Right lobe of liver (tissue), 6 donors: ENCODE data around the gene IPO8. TPM values are rescaled to one million over a fixed set of nuclear protein-coding genes. Genes with fewer than 3 reads are reported as not detected.

Source experiments
- ATAC-seq, 4 donors: fragments of 200-7000 bp; cut with Tn5 transposase; one replicate each; pipeline ENCODE4 v1.9.1; 2020; ENCODE audit warnings: mild to moderate bottlenecking in 4 of 4, moderate library complexity in 4 of 4
- DNase-seq, 3 donors: peaks; one replicate each; pipeline ENCODE4 v3.0.0-alpha.2; 2020
- H3K27ac ChIP-seq, 3 donors: fragments of 200-600 bp; one replicate each; pipeline ENCODE4 v1.8.0; 2022
- H3K27me3 ChIP-seq, 2 donors: fragments of 200-600 bp; one replicate each; pipeline ENCODE4 v1.8.0; 2022
- H3K36me3 ChIP-seq, 4 donors: fragments of 200-600 bp; sonication (generic) in 1 of 4; one replicate each; pipeline versions ENCODE4 v1.5.1 to v1.8.0; 2017 to 2022; ENCODE audit warnings: control low read depth in 1 of 4
- H3K4me1 ChIP-seq, 4 donors: fragments of 200-600 bp; sonication (generic) in 1 of 4; one replicate each; pipeline versions ENCODE4 v1.5.1 to v1.8.0; 2017 to 2022; ENCODE audit warnings: control low read depth in 1 of 4
- H3K4me3 ChIP-seq, 3 donors: fragments of 200-600 bp; one replicate each; pipeline ENCODE4 v1.8.0; 2022
- H3K9me3 ChIP-seq, 4 donors: fragments of 200-600 bp; sonication (generic) in 1 of 4; one replicate each; pipeline versions ENCODE4 v1.5.1 to v1.8.0; 2017 to 2022; ENCODE audit warnings: control low read depth in 1 of 4
- CTCF ChIP-seq, 4 donors: fragments of 200-600 bp in 3 of 4; fragments of 450-650 bp in 1 of 4; IDR thresholded peaks; one replicate each; pipeline versions ENCODE4 v1.5.1 to v1.8.0; 2016 to 2022; ENCODE audit warnings: antibody characterized with exemption in 4 of 4, mild to moderate bottlenecking in 2 of 4
- POLR2A ChIP-seq: fragments of 450-650 bp; IDR thresholded peaks from one replicate; pipeline ENCODE4 v1.6.1; 2017; ENCODE audit warnings: antibody characterized with exemption, mild to moderate bottlenecking
- WGBS: methylation state at CpG from one replicate; pipeline ENCODE4 v1.1.6; 2018; ENCODE audit warnings: low coverage, low lambda C conversion rate; ENCODE audit not compliant: insufficient coverage; ENCODE audit errors: missing lambda C conversion rate; 5-methylcytosine and 5-hydroxymethylcytosine counted together
- intact Hi-C, 2 donors: fragments of 100-400 bp; cut with DNase I; formaldehyde crosslinking; loops; one replicate each; pipeline versions ENCODE4 v1.11.2 to v1.14.1; 2022
- total RNA-seq, 6 experiments: library from RNA; depleted of rRNA in 2 of 6; stranded (reverse); fragments of >200 nt in 2 of 6; fragmentation: NEBNext Ultra II Directional in 3 of 6; extraction: Animal tissue kit (Norgen Biotek cat#: 25700) in 3 of 6; gene quantifications; one replicate each; pipeline versions ENCODE4 v1.1.0 to v1.2.4, GENCODE V29; 2016 to 2023
- donor health status: DM: no; HTN: yes; CAD: no.
- donor health status: DM: no; HTN: no; CAD: no.
- donor health status: DM: no; HTN: no; CAD: no.
- donor health status: DM: no; HTN: yes; CAD: no.
- donor health status: DM: no; HTN: yes; CAD: no.

The IPO8 gene
- total RNA-seq, 6 experiments from 2014 or later = 19.6 to 34.7 (median 25.5) TPM

GRCh38 chr12:30719060-30719459 lies 23.4 kb upstream of the IPO8 start:
- H3K4me1 ChIP-seq = no peaks in the 10 kb centered on the region
- H3K27ac ChIP-seq = no peak overlapping the region
- DNase-seq = no peak
- no CpG with 5 or more reads among the region's 1 CpG for WGBS
- H3K9me3 ChIP-seq = no peaks in the 10 kb centered on the region
- no peaks in the 10 kb centered on the region for H3K27me3 ChIP-seq
- TF ChIP-seq POLR2A (no peak), CTCF (IDR thresholded peaks at IDR 0.05) (no peak)
- ATAC-seq = no peak
- peaks cover 0 to 25% (median 5%) of the 10 kb centered on the region in 4 donors for H3K36me3 ChIP-seq
- H3K4me3 ChIP-seq = no peak overlapping the region
- intact Hi-C loops = no loop called here

DNA sequence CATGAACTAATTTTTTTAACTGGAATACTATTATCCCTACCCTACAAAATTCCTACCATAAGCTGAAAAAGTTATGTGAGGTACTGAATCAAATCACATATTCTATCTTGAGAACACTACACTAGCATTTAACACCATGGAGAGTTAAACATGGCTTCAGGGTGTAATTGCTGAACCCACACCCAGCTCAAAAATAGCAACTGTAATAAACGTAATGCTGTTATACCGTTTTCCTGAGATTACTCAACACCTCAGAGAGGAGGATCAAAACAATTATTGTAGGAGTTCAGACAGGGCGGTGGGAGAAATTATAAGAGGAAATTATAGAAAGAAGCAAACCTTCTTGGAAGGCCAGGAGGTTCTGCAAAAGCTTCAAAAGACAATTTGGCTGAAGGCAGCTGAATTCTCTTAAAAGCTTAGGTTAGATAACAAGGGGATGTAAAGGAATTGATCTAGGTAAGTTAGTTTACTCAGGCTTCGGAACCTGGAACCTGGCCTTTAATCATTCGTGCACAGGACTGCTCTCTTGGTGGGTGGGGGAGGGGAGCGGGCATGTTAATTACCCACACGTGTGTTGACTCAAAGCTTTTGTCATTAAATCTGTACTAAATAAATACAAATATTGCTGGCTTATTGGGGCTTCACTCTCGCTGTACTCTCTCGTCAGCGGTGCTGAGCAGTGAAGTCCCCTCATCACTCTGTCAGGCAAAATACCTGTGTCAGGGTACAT lies 12.1 kb upstream of the IPO8 start:
- TF ChIP-seq CTCF (IDR thresholded peaks at IDR 0.05) = no peak
- TF ChIP-seq POLR2A = no peak
- Histone ChIP-seq H3K9me3 (no peaks in the 10 kb centered on the region), H3K4me3 (no peak overlapping the region), H3K27ac (no peak overlapping the region), H3K27me3 (no peaks in the 10 kb centered on the region), H3K4me1 (no peaks in the 10 kb centered on the region), H3K36me3 (peaks cover 0 to 16% (median 2%) of the 10 kb centered on the region in 4 donors)
- DNase-seq = no peak
- intact Hi-C loops = no loop called here
- ATAC-seq = no peak
- WGBS = 87% methylated on average over 9 of the region's 10 CpGs

- Histone ChIP-seq H3K27me3 (no peaks in the 10 kb centered on the region), H3K4me3 (no peak overlapping the region), H3K9me3 (no peaks in the 10 kb centered on the region), H3K27ac (no peak overlapping the region), H3K4me1 (no peaks in the 10 kb centered on the region), H3K36me3 (peaks cover 0 to 13% (median under 1%) of the 10 kb centered on the region in 4 donors)
- ATAC-seq (no peak), DNase-seq (no peak)
- intact Hi-C loops = no loop called here
- TF ChIP-seq CTCF (IDR thresholded peaks at IDR 0.05) (no peak), POLR2A (no peak)
- WGBS = 90% methylated on average over 2 of the region's 2 CpGs
Observed at GRCh38 chr12:30706476-30706875, 10.8 kb upstream of the IPO8 start.

GRCh38 chr12:30701056-30701455 lies 5.4 kb upstream of the IPO8 start:
- DNase-seq = no peak
- Histone ChIP-seq H3K4me3 (no peak overlapping the region), H3K4me1 (no peaks in the 10 kb centered on the region), H3K36me3 (no peaks in the 10 kb centered on the region), H3K27me3 (no peaks in the 10 kb centered on the region), H3K9me3 (no peaks in the 10 kb centered on the region), H3K27ac (no peak overlapping the region)
- no peak for ATAC-seq
- intact Hi-C loops = no loop called here
- TF ChIP-seq CTCF (IDR thresholded peaks at IDR 0.05) (no peak), POLR2A (no peak)
